ENCODE data around the gene CNST. TPM values are rescaled to one million over a fixed set of nuclear protein-coding genes. Genes with fewer than 3 reads are reported as not detected.
A peak's percentile ranks its signal among the peaks of the same experiment; 100 is the strongest.

CNST gene
- total and polyA plus RNA-seq, 9 of the 15 experiments (the other 6 are each of a cell fraction or from before 2014, with no cell fraction given): 17.0 to 55.3 (median 30.8) TPM

GRCh38 chr1:246577720-246578106 lies 11.5 kb downstream of the CNST start (continued):
- TF ChIP-seq, protein P1, sequence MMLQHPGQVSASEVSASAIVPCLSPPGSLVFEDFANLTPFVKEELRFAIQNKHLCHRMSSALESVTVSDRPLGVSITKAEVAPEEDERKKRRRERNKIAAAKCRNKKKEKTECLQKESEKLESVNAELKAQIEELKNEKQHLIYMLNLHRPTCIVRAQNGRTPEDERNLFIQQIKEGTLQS (IDR thresholded peaks at IDR 0.05): peak; percentile 18; the same call in 1 of the 2 replicates
- TF ChIP-seq, protein P1 (CRISPR knock-in tag; conservative IDR thresholded peaks at IDR 0.05): no peak
- no peak for TF ChIP-seq ZNF253 (CRISPR knock-in tag; conservative IDR thresholded peaks at IDR 0.05)
- TF ChIP-seq STAT5B (CRISPR knock-in tag; IDR thresholded peaks at IDR 0.05): no peak
- peak; percentile 82 for TF ChIP-seq MAFG (tag; conservative IDR thresholded peaks at IDR 0.05)
- TF ChIP-seq ZNF197 (CRISPR knock-in tag; IDR thresholded peaks at IDR 0.05; ENCODE audit: low read depth): peak; percentile 69; the same call in 1 of the 2 replicates
- TF ChIP-seq RHOXF2B (CRISPR knock-in tag; conservative IDR thresholded peaks at IDR 0.05): no peak
- no peak for TF ChIP-seq UBTF (IDR thresholded peaks at IDR 0.05; ENCODE audit: borderline replicate concordance in 1 of 2, low read depth in 2 of 2, low read length in 2 of 2)
- TF ChIP-seq ZNF584 (CRISPR knock-in tag; IDR thresholded peaks at IDR 0.05; ENCODE audit: low read depth): no peak
- peak; percentile 96 for TF ChIP-seq MEF2D (tag; conservative IDR thresholded peaks at IDR 0.05; ENCODE audit: low read depth)
- peak; percentile 61 for TF ChIP-seq SMARCB1 (IDR thresholded peaks at IDR 0.05; ENCODE audit: insufficient read length, low read depth)
- TF ChIP-seq JUND (IDR thresholded peaks at IDR 0.05; ENCODE audit: borderline replicate concordance, low read depth, low read length): peak; percentile 80
- TF ChIP-seq JUND (tag; IDR thresholded peaks at IDR 0.05; ENCODE audit: borderline replicate concordance, low read depth, low read length): peak; percentile 78; the same call in 1 of the 3 replicates
- peak; percentile 30 for TF ChIP-seq TAF9B (IDR thresholded peaks at IDR 0.05; ENCODE audit: partially characterized antibody)
- TF ChIP-seq CTCFL (IDR thresholded peaks at IDR 0.05; ENCODE audit: borderline replicate concordance, insufficient read depth, low read depth, low read length, poor library complexity, severe bottlenecking): no peak

All from K562 (cell line).